ENCODE results near the gene MTA3.

Gene MTA3

DNA sequence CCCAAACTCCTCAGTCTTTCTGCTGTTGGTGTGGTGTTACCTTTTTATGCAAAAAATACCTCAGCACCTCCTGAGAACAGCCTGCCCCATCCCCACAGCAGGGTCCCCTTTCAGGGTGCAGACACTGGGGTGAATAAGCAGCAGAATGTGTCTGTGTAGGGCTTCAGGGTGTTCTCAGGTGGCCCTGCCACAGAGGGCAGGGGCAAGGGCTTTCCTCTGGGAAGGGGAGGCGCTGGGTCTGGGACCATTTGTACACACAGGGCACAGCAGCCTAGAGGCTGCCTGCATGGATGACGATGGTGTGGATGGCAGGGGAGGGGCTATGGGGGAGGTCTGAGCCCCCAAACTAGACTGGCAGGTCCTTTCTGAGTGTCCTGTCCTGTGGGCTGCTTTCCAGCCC, 221.3 kb downstream of the MTA3 start:
- no peak for DNase-seq

DNA sequence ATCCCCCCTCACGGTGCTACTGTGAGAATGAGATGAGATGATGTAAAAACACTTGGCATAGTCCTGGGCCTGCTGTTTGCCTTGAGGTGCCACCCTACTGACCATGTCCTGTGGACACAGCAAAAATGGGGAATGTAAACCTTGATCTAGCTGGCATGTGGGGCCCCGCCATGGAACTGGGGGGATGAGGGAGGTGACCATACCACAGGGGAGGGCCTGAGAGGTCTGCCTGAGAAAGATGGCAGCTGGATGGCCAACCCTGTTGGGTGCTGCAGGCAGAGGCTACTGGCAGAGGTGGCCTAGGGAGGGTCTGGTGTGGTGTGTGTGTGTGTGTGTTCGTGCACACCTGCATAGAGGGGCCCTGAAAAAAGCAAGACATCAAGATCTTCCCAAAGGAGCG, 223.2 kb downstream of the MTA3 start:
- no peak for DNase-seq

DNA sequence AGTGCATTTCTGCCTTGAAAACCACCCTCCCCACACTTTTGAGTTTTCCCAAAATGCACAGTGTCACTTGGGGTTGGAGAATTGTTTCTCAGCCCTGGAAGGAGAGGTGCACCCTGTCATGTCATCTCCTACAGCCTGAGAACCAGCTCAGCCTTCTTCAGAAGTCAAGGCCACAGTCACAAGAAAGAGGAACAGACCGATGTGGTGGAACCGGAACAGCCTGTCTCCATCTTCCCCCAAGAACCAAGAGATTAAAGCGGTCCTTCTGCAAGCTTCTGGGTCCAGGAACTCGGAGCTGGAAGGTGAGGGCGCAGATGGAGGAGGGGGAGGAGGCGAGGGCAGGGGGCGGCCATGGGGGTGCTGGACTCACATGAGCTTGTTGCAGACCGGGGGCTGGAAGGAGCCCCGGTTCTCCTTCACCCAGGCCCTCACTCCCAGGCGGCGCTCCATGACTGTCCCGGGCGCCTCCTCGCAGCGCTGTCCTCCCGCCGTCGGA, 223.7 kb downstream of the MTA3 start:
- DNase-seq = no peak

DNA sequence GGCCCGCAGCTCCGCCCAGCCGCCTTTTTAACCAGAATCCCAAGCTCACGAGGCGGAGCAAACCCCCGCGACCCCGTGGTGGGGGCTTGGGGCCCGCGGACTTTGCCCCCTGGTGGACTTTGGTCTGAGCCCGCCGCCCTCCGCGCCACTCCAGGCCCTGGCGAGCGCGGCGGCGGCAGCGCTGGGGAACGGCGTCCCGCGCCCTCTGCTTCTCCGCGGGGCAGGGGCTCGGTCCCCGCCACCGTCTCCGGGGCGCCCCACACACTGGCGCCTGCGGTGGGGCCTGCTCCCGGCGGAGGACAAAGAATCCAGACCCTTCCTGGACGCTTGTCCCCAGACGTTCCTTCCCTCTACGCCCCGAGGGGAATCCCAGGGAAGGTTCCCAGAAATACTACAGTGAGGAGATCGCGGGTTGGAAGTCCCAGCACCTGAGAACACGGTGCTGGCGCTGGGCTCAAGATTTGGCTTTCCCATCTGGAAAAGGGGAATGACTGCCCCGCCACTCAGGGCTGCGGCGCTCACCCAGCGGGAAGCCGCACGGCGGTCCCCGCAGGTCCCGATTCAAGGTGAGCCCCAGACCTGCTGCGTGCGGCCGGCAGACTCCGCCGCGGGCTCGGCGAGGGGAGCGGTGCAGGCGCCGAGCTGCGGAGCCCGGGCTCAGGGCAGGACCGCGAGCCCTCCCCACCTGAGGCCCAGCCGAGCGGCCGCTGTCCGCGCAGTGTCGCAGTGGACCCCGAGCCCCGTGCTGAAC, 224.3 kb downstream of the MTA3 start, which contains the start of gene HAAO:
Gene HAAO, minus strand, starts transcription at position 1 of the 751 bp plus-strand sequence. CDS start 47 bp downstream, outside the sequence.
- DNase-seq = no peak

DNA sequence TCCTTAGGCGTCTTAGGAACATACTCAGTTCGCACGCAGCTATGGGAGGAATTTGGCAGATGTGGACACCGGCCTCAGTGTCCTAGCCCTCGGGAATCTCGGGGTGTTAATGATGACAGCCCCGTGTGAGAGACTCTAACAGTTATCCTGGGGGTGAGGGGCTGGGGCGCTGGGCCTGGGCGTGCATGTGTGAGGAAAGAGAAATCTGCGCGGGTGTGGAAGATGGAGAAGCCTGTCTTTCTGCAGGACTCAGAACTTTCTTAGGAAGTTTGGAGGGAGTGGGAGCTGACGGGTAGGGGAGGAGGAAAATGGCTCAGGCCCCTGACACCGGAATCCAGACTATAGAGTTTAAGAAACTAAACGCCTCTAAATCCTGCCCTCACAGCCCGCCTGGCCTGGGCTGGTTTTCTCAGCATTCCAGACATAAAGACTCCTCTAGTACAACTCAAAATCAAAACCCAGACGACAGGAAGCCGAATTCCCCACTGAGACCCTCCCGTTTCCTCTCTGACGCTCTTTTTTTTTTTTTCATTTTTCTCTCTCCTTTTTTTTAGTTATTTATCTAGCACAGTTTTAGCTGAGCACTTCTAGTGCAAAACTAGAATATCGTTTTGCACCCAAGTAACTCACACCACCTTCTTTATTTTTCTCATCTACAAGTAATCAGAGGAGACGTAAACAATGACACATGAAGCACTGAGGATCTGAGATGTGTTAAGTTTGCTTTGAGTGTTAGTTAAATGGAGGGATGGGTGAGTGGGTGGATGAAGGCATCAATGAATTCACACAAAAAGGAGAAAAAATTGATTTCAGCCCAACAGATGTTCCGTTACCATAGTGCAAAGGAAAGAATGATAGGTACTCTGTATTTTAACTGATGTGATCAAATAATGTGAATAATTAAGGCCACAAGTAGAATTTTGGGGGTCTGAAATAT, 225.2 kb downstream of the MTA3 start:
- DNase-seq = no peak

DNA sequence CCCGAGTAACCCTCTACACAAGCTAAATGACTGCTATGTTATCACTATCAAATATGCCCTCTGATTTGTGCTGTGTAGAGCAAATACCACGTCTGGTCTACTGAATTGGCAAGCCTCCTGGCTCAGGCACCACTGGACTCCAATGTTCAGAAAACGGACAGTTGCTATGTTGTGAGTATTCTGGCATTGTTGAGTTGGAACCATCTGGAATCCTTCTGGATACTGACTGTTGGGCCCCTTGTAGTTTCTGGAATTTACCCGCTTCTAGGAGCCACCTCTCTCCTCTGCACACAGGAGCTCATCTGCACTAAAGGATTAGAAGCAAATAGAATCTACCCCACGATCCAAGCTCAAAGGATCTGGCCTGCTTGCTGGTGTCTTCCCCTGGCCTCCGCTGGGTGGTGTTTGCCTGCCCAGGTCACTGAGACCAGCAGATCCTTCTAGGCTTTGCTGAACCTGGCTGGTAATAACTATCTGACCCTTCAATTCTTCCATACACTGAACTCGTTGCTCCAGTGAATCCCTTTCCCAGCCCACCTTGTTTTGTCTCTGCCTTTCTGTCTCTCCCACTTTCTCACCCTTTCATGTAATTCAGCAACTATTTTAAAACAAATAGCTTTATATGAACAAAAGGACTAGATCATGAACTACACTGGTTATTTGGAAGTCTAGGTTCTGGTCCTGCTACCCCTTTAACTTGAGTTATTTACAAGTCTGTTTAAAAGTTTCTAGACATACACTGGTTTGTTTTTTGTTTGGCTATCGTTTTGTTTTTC, 226.0 kb downstream of the MTA3 start:
- DNase-seq = no peak

DNA sequence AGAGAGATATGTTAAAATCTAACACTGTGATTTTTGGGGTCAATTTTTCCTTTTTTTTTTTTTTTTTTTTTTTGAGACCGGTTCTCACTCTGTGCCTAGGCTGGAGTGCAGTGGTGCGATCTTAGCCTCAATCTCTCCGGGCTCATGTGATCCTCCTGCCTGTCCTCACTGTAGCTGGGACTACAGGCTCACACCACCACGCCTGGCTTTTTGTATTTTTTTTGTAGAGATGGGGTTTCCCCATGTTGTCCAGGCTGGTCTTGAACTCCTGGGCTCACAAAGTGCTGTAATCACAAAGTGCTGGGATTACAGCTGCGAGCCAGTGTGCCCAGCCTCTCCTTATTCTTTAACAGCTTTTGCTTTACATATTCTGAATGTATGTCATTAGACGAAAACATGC, 226.8 kb downstream of the MTA3 start:
- no peak for DNase-seq

DNA sequence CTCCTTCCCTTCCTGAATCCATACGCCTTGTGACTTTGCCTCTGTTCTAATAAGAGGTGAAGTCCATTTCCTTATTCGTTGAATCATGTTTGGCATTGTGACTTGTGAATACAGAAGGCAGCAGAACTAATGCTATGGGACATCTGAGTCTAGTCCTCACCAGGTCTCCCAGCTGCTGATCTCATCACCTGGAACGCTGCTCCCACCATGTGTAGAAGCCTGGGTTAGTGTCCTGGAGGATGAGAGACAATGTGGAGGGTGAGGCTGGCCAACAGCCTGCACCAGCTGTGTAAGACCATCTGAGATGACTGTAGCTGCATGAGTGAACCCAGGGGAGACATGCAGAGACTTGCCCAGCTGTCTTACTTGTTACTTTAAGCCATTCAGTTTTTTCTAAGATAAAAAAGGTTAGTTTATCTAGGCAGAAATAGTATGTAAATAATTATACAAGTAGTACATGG, 227.4 kb downstream of the MTA3 start:
- DNase-seq = no peak

DNA sequence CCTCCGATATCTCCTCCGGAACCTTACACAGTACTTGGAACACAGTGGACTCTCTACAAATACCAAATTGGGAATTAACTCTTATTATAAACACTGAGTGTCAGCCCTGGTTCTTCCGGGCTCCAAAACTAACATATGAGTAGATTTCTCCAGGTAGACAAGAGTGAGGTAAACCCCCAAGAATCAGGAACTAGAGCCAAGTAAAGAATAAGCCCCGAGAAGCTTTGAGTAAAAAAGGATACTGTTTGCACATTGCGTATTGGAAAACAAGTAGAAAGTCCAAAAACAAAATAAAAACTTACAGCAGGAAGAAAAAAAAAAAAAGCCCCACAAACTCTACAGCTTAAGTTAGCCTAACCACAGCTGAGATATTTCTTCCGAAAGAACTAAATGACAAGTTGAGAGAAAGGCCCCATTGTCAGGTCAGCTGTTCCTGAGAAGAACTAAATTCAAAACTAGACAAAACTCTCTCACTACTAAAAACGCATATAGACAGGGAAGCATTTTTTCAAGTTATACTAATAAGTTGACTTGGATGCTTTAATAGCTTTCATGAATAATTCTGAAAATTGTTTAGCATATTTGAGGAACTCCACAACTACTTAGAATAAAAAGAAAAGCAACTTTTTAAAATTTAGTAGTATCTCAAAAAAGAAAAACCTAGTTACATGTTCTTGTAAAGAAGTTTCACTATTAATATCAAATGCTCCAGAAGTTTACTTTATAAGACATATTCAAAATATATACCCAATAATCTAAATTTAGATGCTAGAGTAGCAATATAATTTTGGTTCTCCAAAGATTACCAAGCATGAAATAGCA, 228.2 kb downstream of the MTA3 start:
- no peak for DNase-seq

DNA sequence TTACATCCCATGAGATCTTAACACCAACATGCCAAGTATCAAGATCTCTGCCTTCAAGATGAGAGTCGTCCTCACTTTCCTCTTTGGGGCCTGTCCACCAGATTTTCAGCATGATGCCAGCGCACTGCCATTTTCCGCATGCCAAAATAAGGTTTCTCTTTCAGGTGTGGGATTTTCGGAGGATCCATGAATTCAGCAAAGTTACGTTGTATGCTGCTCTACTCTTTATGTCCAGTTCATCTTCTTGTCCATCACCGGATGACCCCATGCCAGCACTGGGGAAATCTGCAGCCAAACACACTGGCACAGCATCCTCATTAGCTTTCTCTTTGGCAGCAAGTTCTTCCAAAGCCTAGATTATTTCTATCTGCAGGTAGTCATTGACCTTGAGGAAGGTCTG, 228.8 kb downstream of the MTA3 start:
- no peak for DNase-seq

DNA sequence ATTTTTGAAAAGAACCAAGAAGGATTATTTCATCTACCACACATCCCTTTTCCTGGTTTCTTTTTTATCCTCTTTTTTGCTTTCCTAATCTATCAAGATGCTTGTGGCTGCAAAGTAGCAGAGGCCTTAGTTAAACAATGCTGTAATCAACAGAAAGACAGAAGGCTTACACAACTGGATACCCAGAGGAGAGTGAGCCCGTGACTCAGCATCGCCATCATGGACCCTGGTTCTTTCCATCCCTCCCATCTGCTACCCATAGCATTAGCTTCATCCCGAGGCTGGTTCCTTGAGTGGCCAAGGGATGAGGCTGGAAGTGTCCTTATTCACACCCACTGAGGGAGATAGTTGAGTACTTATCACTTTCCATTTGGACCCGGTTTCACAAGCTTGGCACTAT, 231.4 kb downstream of the MTA3 start:
- no peak for DNase-seq

DNA sequence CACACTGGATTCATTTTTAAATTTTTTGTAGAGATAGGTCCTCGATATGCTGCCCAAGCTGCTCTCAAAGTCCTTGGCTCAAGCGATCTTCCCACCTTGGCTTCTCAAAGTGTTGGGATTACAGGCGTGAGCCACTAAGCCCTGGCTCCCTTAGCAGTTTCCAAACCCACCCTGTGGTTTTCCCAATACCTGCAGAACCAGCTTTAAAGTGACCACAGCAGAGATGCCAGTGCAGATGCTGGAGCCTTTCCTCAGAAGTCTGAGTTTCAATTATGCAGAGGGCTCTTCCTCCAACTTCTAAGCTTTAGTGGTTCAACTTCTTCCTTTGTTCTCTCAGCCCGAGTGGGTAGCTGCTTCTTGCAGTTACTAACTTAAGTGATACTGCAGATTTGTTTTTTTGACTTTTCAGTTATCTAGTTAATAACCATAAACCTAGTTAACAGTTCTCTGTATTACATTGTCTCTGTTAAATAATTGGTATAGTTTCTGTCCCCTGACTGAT, 232.1 kb downstream of the MTA3 start:
- DNase-seq = no peak

DNA sequence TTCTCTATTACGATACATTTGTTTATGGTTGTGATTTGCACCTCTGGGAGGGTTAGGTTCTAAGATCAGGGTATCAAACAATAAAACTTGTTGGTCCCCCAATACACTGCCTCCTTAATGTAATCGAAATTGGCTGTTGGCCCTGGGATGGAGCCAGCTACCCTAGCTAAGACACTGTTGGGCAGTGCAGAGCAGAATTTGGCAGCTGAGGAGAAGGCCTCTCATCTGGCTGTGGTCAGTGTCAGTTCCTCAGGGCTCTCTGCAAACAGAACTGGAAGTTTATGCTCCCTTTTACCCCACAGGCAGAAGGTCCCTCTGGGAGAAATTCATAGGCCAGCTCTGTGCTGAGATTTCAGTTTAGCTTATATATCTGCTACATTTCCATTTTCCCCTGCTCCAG, 232.5 kb downstream of the MTA3 start:
- DNase-seq = no peak

DNA sequence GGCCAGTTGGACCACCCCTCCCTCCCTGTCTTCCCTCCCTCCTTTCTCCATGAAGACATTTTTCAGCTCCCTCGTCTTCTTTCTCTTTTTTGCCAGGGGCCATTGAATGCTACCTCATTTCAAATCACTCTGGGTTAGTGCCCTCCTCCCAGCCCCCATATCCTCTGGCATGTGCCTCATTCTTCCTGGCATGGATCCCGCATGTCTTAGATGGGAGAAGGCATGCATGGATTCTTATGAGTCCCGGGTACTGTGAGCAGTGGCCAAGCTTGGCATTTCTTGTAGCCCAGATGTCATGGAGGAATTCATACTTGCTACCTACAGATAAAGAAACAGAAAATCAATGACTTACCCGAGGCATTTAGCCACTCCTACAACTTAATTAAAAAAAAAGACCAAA, 232.9 kb downstream of the MTA3 start:
- DNase-seq = no peak

DNA sequence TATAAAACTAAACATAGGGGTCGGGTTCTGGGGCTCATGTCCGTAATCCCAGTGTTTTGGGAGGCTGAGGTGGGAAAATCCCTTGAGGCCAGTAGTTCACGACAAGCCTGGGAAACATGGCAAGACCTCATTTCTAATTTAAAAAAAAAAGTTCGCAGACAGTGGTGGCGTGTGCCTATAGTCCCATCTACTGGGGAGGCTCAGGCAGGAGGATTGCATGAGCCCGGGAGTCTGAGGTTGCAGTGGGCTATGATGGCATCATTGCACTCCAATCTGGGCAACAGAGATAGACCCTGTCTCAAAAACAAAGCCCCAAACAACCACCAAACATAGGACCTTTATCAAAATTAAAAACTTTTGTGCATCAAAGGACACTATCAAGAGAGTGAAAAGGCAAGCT, 233.7 kb downstream of the MTA3 start:
- DNase-seq = no peak

DNA sequence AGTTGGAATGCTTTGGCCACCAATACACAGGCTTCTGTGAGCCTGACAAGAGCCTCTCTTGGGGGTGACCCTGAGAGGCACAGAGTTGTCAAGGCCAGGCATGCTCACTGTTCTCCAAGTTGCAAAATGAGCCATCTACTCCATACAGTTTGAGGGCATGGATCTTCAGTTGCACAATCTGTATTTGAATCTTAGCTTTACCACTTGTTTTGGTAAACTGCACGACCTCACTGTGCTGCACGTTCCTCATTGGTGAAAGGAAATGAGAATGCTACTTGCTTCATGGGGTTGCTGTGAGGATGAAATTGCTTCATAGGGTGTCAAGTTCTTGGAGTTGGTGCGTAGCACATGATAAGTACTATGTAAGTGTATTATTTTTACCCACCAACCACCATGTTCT, 235.9 kb downstream of the MTA3 start:
- no peak for DNase-seq

DNA sequence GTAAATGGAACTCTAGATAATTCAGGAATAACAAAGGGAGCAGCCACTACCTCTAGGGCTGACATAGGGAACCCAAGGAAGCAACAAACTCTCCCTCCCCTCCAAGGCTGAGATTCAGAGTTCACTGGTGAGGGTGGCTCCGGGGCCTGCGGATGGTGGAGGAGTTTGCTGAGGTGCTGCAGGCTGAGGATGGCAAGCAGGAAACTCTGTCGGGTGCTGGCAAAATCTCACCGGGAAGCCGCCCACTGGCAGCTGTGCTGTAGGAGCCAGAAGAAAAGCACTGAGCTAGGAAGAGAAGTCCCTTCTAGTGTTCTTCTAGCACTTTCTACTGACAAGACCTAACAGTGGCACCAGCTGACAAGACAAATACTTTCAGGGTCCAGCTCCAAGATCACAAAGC, 236.5 kb downstream of the MTA3 start:
- no peak for DNase-seq
